Gastroesophageal sphincter (tissue), 4 donors: ENCODE results near the gene GMDS. TPM values are rescaled to one million over a fixed set of nuclear protein-coding genes. Genes with fewer than 3 reads are reported as not detected.

ENCODE experiments used
- ATAC-seq: fragments of 150-250 bp; one replicate; pipeline ENCODE4 v1.9.1; 2016; ENCODE audit warnings: mild to moderate bottlenecking, moderate library complexity
- H3K27ac ChIP-seq, 4 donors: fragments of 200-600 bp; sonication (generic) in 3 of 4; 1 replicate in 3 of 4; 2 replicates in 1 of 4; pipeline ENCODE4 v1.5.1; 2016 to 2019
- H3K27me3 ChIP-seq: fragments of 200-600 bp; sonication (generic); one replicate; pipeline ENCODE4 v1.5.1; 2019
- H3K36me3 ChIP-seq, 2 donors: fragments of 200-600 bp; sonication (generic); one replicate each; pipeline ENCODE4 v1.5.1; 2019; ENCODE audit warnings: control low read depth in 1 of 2
- H3K4me1 ChIP-seq, 3 donors: fragments of 200-600 bp; sonication (generic); 1 replicate in 2 of 3; 2 replicates in 1 of 3; pipeline ENCODE4 v1.5.1; 2016 to 2019; ENCODE audit warnings: control low read depth in 2 of 3
- H3K4me3 ChIP-seq, 2 donors: fragments of 200-600 bp; sonication (generic); one replicate each; pipeline ENCODE4 v1.5.1; 2019; ENCODE audit warnings: mild to moderate bottlenecking in 1 of 2, moderate library complexity in 1 of 2
- H3K9me3 ChIP-seq, 3 donors: fragments of 200-600 bp; sonication (generic); one replicate each; pipeline ENCODE4 v1.5.1; 2017 to 2019; ENCODE audit warnings: control low read depth in 2 of 3
- EP300 ChIP-seq: sonication (generic); formaldehyde crosslinking; IDR thresholded peaks from one replicate; pipeline ENCODE4 v1.6.1; 2017; ENCODE audit warnings: antibody characterized with exemption, mild to moderate bottlenecking
- POLR2A ChIP-seq, 2 donors: fragments of 450-650 bp; IDR thresholded peaks; one replicate each; pipeline ENCODE4 v1.6.1; 2017; ENCODE audit warnings: antibody characterized with exemption in 2 of 2, mild to moderate bottlenecking in 2 of 2, moderate library complexity in 1 of 2
- POLR2AphosphoS5 ChIP-seq: sonication (generic); formaldehyde crosslinking; IDR thresholded peaks from one replicate; pipeline ENCODE4 v1.6.1; 2017; ENCODE audit warnings: antibody characterized with exemption
- WGBS, 2 donors: methylation state at CpG; one replicate each; pipeline ENCODE4 v1.1.5; 2018; ENCODE audit warnings: low coverage in 1 of 2; 5-methylcytosine and 5-hydroxymethylcytosine counted together
- total RNA-seq, 4 donors: library from RNA; depleted of rRNA; stranded (reverse); fragments of >200 nt; gene quantifications; one replicate each; pipeline ENCODE4 v1.1.0, GENCODE V29; 2016
- TF ChIP-seq, protein P1 (sequence below), 4 experiments: fragments of 200-600 bp in 2 of 4; fragments of 450-650 bp in 2 of 4; sonication (generic) in 1 of 4; IDR thresholded peaks; one replicate each; pipeline ENCODE4 v1.5.1; 2017 to 2019; ENCODE audit warnings: antibody characterized with exemption in 4 of 4, mild to moderate bottlenecking in 2 of 4, moderate library complexity in 2 of 4

GMDS gene
- total RNA-seq, 4 donors from 2014 or later, result 5.0 to 14.7 (median 6.4) TPM

DNA sequence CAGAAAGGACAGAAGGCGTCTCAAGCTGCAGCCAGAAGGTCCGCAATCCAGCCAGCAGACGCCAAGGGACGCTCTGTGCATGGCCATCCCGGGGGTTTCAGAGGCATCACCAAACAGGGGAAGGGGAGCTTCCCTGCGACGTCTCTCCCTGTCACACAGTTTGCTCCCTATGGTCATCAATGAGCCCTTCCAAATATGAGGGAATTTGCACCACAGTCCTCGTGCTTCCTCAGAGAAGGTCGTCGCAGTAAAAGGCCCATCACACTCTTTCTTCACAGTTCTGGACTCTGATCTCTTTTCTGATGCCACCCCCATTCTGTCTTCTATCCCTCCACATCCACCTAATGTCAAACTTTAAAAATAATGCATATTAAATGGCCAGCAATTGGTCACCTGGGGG, 645.9 kb downstream of the GMDS start:
- Histone ChIP-seq H3K9me3 (no peaks in the 10 kb centered on the region), H3K27ac (no peak overlapping the region), H3K4me3 (no peak overlapping the region), H3K36me3 (no peaks in the 10 kb centered on the region), H3K27me3 (peaks cover 73% of the 10 kb centered on the region), H3K4me1 (peaks cover 0 to 15% (median 10%) of the 10 kb centered on the region in 3 donors)
- TF ChIP-seq, protein P1, sequence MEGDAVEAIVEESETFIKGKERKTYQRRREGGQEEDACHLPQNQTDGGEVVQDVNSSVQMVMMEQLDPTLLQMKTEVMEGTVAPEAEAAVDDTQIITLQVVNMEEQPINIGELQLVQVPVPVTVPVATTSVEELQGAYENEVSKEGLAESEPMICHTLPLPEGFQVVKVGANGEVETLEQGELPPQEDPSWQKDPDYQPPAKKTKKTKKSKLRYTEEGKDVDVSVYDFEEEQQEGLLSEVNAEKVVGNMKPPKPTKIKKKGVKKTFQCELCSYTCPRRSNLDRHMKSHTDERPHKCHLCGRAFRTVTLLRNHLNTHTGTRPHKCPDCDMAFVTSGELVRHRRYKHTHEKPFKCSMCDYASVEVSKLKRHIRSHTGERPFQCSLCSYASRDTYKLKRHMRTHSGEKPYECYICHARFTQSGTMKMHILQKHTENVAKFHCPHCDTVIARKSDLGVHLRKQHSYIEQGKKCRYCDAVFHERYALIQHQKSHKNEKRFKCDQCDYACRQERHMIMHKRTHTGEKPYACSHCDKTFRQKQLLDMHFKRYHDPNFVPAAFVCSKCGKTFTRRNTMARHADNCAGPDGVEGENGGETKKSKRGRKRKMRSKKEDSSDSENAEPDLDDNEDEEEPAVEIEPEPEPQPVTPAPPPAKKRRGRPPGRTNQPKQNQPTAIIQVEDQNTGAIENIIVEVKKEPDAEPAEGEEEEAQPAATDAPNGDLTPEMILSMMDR (IDR thresholded peaks at IDR 0.05), result no peak
- TF ChIP-seq POLR2A (IDR thresholded peaks at IDR 0.05) (no peak), POLR2AphosphoS5 (no peak), EP300 (no peak)
- 91 to 93% methylated on average over 3 to 6 of the region's 10 CpGs for WGBS, 2 donors
- no peak for ATAC-seq

DNA sequence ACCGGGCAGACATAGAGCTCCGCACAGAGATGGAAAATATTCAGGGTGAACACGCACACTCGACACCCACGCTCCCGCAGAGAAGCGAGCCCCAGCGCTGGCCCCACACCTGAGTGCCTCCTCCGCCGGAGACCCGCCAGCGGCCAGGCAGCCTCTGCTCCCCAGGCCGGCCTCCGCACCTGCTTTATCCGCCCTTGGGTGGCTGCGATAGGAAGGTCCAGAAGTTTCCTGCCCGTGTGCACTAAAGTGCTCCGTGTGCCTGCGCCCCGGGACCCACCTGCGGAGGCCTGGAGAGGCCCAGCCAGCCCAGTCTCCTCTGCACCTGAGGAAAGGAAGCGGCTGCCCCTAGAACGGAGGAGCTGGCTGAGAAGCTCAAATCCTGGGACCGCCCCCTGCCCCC, 646.5 kb downstream of the GMDS start:
- no peak overlapping the region for H3K4me3 ChIP-seq
- TF ChIP-seq, protein P1 (IDR thresholded peaks at IDR 0.05), result no peak
- no peak for TF ChIP-seq POLR2A (IDR thresholded peaks at IDR 0.05)
- no peak for TF ChIP-seq POLR2AphosphoS5
- TF ChIP-seq EP300, result no peak
- 80 to 88% methylated on average over 1 to 3 of the region's 24 CpGs for WGBS, 2 donors

GRCh38 chr6:1598433-1598832, 647.0 kb downstream of the GMDS start:
- TF ChIP-seq POLR2A (IDR thresholded peaks at IDR 0.05), result no peak
- no peak for TF ChIP-seq EP300
- TF ChIP-seq POLR2AphosphoS5, result no peak
- TF ChIP-seq, protein P1 (IDR thresholded peaks at IDR 0.05), result no peak
- no peak overlapping the region for H3K27ac ChIP-seq
- WGBS, 2 donors, result 85% methylated on average over 10 of the region's 10 CpGs; no CpG with 5 or more reads in 1 of the 2 donors
- H3K4me3 ChIP-seq, result no peak overlapping the region
- H3K4me1 ChIP-seq, result peaks cover 0 to 8% (median 4%) of the 10 kb centered on the region in 3 donors
- H3K36me3 ChIP-seq, result no peaks in the 10 kb centered on the region
- H3K9me3 ChIP-seq, result no peaks in the 10 kb centered on the region
- peaks cover 73% of the 10 kb centered on the region for H3K27me3 ChIP-seq
- ATAC-seq, result no peak

More for the DNA sequence above, 646.5 kb downstream of the GMDS start:
- no peak for ATAC-seq
- Histone ChIP-seq H3K4me1 (peaks cover 0 to 10% (median 4%) of the 10 kb centered on the region in 3 donors), H3K27ac (no peak overlapping the region), H3K9me3 (no peaks in the 10 kb centered on the region), H3K27me3 (peaks cover 73% of the 10 kb centered on the region), H3K36me3 (no peaks in the 10 kb centered on the region)

GRCh38 chr6:1597924-1598323, 647.5 kb downstream of the GMDS start:
- Histone ChIP-seq H3K27ac (no peak overlapping the region), H3K27me3 (peaks cover 72% of the 10 kb centered on the region), H3K36me3 (no peaks in the 10 kb centered on the region), H3K4me1 (peaks cover 0 to 8% (median 4%) of the 10 kb centered on the region in 3 donors), H3K9me3 (no peaks in the 10 kb centered on the region), H3K4me3 (no peak overlapping the region)
- no peak for ATAC-seq
- TF ChIP-seq POLR2A (IDR thresholded peaks at IDR 0.05) (no peak), EP300 (no peak), POLR2AphosphoS5 (no peak)
- TF ChIP-seq, protein P1 (IDR thresholded peaks at IDR 0.05), result no peak
- 76 to 78% methylated on average over 3 to 4 of the region's 5 CpGs for WGBS, 2 donors

DNA sequence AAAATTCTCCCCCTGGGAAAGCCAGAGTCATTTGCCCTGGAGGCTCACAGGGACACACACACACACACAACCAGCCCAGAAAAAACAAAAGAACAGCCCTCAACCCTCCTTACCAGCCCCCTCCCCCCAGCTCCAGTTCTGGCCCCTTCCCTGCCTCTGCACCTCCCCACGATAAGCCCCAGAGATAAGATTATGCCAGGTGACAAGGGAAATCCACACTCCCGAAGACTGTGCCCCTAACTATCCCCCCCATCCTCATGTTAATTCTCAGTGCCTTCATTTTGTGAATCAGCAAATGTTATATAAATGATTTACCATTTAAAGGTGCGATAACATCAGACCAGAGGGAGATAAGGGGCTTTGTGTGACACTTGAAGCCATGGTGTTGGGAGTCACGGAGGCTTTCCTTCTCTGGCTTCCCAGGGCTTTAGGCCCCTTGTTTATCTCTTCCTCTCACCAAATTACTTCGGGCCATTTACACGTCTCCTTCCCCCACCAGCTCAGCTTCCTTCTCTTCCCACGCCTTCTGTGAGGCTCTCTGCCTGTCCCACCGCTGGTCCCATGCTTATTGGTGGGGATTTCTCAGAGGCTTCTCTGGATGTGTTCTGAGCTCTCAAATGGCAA, 648.2 kb downstream of the GMDS start:
- WGBS, 2 donors, result 72 to 84% methylated on average over 6 to 8 of the region's 8 CpGs
- ATAC-seq, result no peak
- H3K36me3 ChIP-seq, result no peaks in the 10 kb centered on the region
- peaks cover 0 to 8% (median 4%) of the 10 kb centered on the region in 3 donors for H3K4me1 ChIP-seq
- peaks cover 65% of the 10 kb centered on the region for H3K27me3 ChIP-seq
- H3K9me3 ChIP-seq, result no peaks in the 10 kb centered on the region
- no peak overlapping the region for H3K4me3 ChIP-seq
- H3K27ac ChIP-seq, result no peak overlapping the region
- no peak for TF ChIP-seq POLR2AphosphoS5
- TF ChIP-seq, protein P1 (IDR thresholded peaks at IDR 0.05), result no peak
- no peak for TF ChIP-seq POLR2A (IDR thresholded peaks at IDR 0.05)
- TF ChIP-seq EP300, result no peak
